NB4 (cell line): Measurements from ENCODE around the gene EMP3.

Experiments used
- POLR2A ChIP-seq: IDR thresholded peaks from 2 replicates; pipeline ENCODE4 v1.6.1; 2011; ENCODE audit warnings: mild to moderate bottlenecking; ENCODE audit not compliant: insufficient read length; ENCODE audit errors: extremely low read depth
- TF ChIP-seq, protein P1 (sequence below): IDR thresholded peaks from one replicate; pipeline ENCODE4 v1.5.1; 2012; ENCODE audit warnings: low read depth, low read length
- TF ChIP-seq, protein P2 (sequence below): IDR thresholded peaks from 2 replicates; pipeline ENCODE4 v1.6.1; 2011; ENCODE audit warnings: low read depth, low read length

DNA sequence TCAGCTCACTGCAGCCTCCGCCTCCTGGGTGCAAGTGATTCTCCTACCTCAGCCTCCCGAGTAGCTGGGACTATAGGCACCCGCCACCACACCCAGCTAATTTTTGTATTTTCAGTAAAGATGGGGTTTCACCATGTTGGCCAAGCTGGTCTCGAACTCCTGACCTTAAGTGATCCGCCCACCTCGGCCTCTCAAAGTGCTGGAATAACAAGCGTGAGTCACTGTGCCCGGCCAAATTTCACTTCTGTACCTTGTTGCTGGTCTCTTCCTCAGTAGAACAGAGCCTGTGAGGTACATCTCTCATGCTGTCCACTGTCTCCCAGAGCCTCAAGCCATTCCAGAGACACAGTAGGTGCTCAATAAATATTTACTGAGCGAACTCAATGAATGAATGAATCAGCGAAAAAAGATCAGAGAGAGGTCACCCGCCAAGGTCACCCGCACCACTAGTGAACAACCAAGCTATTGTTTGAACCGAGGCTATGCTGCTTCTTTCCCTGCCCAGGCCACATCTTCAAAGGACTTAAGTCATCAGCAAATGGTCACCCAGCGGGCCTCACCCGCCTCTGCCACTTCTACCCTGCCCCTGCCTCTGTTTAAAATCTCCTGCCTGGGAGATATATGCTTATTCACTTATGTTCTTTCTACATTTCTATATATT lies 29.1 kb downstream of the EMP3 start:
- TF ChIP-seq, protein P1, sequence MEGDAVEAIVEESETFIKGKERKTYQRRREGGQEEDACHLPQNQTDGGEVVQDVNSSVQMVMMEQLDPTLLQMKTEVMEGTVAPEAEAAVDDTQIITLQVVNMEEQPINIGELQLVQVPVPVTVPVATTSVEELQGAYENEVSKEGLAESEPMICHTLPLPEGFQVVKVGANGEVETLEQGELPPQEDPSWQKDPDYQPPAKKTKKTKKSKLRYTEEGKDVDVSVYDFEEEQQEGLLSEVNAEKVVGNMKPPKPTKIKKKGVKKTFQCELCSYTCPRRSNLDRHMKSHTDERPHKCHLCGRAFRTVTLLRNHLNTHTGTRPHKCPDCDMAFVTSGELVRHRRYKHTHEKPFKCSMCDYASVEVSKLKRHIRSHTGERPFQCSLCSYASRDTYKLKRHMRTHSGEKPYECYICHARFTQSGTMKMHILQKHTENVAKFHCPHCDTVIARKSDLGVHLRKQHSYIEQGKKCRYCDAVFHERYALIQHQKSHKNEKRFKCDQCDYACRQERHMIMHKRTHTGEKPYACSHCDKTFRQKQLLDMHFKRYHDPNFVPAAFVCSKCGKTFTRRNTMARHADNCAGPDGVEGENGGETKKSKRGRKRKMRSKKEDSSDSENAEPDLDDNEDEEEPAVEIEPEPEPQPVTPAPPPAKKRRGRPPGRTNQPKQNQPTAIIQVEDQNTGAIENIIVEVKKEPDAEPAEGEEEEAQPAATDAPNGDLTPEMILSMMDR = no peak
- TF ChIP-seq, protein P2, sequence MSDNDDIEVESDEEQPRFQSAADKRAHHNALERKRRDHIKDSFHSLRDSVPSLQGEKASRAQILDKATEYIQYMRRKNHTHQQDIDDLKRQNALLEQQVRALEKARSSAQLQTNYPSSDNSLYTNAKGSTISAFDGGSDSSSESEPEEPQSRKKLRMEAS = no peak
- TF ChIP-seq POLR2A = no peak
